K562 (cell line): ENCODE measurements around the gene SPINK8. TPM values are rescaled to one million over a fixed set of nuclear protein-coding genes. Genes with fewer than 3 reads are reported as not detected.

Source experiments
- ATF7 ChIP-seq: fragments of 450-650 bp; IDR thresholded peaks from 2 replicates; pipeline ENCODE4 v1.7.1; 2014; ENCODE audit warnings: mild to moderate bottlenecking, moderate library complexity
- CREM ChIP-seq: IDR thresholded peaks from 2 replicates; pipeline ENCODE4 v1.6.1; 2014; ENCODE audit warnings: antibody characterized with exemption, low read depth
- DIDO1 ChIP-seq: fragments of 450-650 bp; IDR thresholded peaks from 2 replicates; pipeline ENCODE4 v1.6.1; 2016; ENCODE audit warnings: low read depth, missing biosample characterization, missing genetic modification characterization
- ELK1 ChIP-seq: sonication (generic); formaldehyde crosslinking; IDR thresholded peaks from 2 replicates; pipeline ENCODE4 v1.8.1; 2022; ENCODE audit warnings: missing genetic modification reagents
- FOXJ3 ChIP-seq: sonication (generic); formaldehyde crosslinking; IDR thresholded peaks from 2 replicates; pipeline ENCODE4 v1.4.0; 2020; ENCODE audit warnings: mild to moderate bottlenecking, missing genetic modification reagents
- FUS ChIP-seq: fragments of 200-400 bp; formaldehyde crosslinking; optimal IDR thresholded peaks from 2 replicates; pipeline ENCODE3; 2017; ENCODE audit warnings: low read depth, low read length
- HDAC2 ChIP-seq: fragments of 450-650 bp; IDR thresholded peaks from 2 replicates; pipeline ENCODE4 v1.6.1; 2016; ENCODE audit warnings: mild to moderate bottlenecking
- HNRNPUL1 ChIP-seq: fragments of 200-400 bp; formaldehyde crosslinking; IDR thresholded peaks from 2 replicates; pipeline ENCODE4 v1.6.1; 2017; ENCODE audit warnings: low read length
- IRF2 ChIP-seq: sonication (generic); formaldehyde crosslinking; IDR thresholded peaks from 2 replicates; pipeline ENCODE4 v1.8.1; 2022; ENCODE audit warnings: mild to moderate bottlenecking, missing genetic modification reagents
- MCM3 ChIP-seq: fragments of 450-650 bp; IDR thresholded peaks from 2 replicates; pipeline ENCODE4 v1.6.1; 2016
- MYC ChIP-seq, 2 experiments: fragments of 250-450 bp in 1 of 2; sonication (Bioruptor Pico) in 1 of 2; IDR thresholded peaks; 2 replicates each; pipeline versions ENCODE4 v1.5.1 to v1.6.1; 2012 to 2021; ENCODE audit warnings: low read depth in 2 of 2, borderline replicate concordance in 1 of 2, improper control_type of control experiment in 1 of 2, low read length in 1 of 2, mild to moderate bottlenecking in 1 of 2, moderate library complexity in 1 of 2
- NBN ChIP-seq: fragments of 450-650 bp; IDR thresholded peaks from 2 replicates; pipeline ENCODE4 v1.6.1; 2016; ENCODE audit warnings: low read depth, mild to moderate bottlenecking
- NRF1 ChIP-seq, 2 experiments: fragments of 450-650 bp; IDR thresholded peaks in 1 of 2; conservative IDR thresholded peaks in 1 of 2; 2 replicates each; pipeline ENCODE4 v1.6.1; 2014; ENCODE audit warnings: mild to moderate bottlenecking in 2 of 2
- PHF8 ChIP-seq: fragments of 200-600 bp; sonication (generic); IDR thresholded peaks from 2 replicates; pipeline ENCODE4 v1.6.1; 2012; ENCODE audit warnings: mixed run types, mild to moderate bottlenecking, inconsistent platforms, low read length, moderate library complexity, borderline replicate concordance
- PPARD ChIP-seq: fragments of 250-450 bp; sonication (Bioruptor Pico); IDR thresholded peaks from 2 replicates; pipeline ENCODE4 v1.8.0; 2022; ENCODE audit warnings: inconsistent platforms, mild to moderate bottlenecking, moderate library complexity
- RBFOX2 ChIP-seq: fragments of 200-400 bp; formaldehyde crosslinking; IDR thresholded peaks from 2 replicates; pipeline ENCODE4 v1.6.1; 2017; ENCODE audit warnings: low read depth, mild to moderate bottlenecking, low read length, moderate library complexity
- RCOR1 ChIP-seq, 2 experiments: IDR thresholded peaks; 2 replicates each; pipeline ENCODE4 v1.6.1; 2012; ENCODE audit warnings: low read depth in 2 of 2, low read length in 2 of 2, borderline replicate concordance in 1 of 2, improper control_type of control experiment in 1 of 2
- RNF2 ChIP-seq: sonication (generic); IDR thresholded peaks from 2 replicates; pipeline ENCODE4 v1.6.1; 2016
- SNIP1 ChIP-seq: fragments of 450-650 bp; IDR thresholded peaks from 2 replicates; pipeline ENCODE4 v1.7.1; 2017; ENCODE audit warnings: low read depth, mild to moderate bottlenecking
- SRSF9 ChIP-seq: fragments of 200-400 bp; formaldehyde crosslinking; IDR thresholded peaks from 2 replicates; pipeline ENCODE4 v1.6.1; 2017; ENCODE audit warnings: low read depth, low read length, borderline replicate concordance
- TAF9B ChIP-seq: fragments of 450-650 bp; IDR thresholded peaks from 2 replicates; pipeline ENCODE4 v1.6.1; 2018; ENCODE audit warnings: mild to moderate bottlenecking; ENCODE audit not compliant: partially characterized antibody
- USF1 ChIP-seq: sonication (generic); formaldehyde crosslinking; IDR thresholded peaks from 2 replicates; pipeline ENCODE4 v1.9.0; 2022; ENCODE audit warnings: mild to moderate bottlenecking, missing genetic modification reagents
- YY1 ChIP-seq, 3 experiments: IDR thresholded peaks; 2 replicates each; pipeline ENCODE4 v1.6.1; 2011; ENCODE audit warnings: low read length in 2 of 3, mild to moderate bottlenecking in 2 of 3, moderate library complexity in 2 of 3, borderline replicate concordance in 1 of 3, control low read depth in 1 of 3, low read depth in 1 of 3; ENCODE audit not compliant: insufficient read depth in 3 of 3, insufficient replicate concordance in 2 of 3, control insufficient read depth in 1 of 3, insufficient read length in 1 of 3; ENCODE audit errors: extremely low read depth in 1 of 3
- ZKSCAN3 ChIP-seq: fragments of 250-450 bp; sonication (Bioruptor Pico); IDR thresholded peaks from 2 replicates; pipeline ENCODE4 v1.4.0; 2020
- ZNF121 ChIP-seq: sonication (generic); formaldehyde crosslinking; conservative IDR thresholded peaks from 2 replicates; pipeline ENCODE4 v1.8.0; 2022; ENCODE audit warnings: missing genetic modification reagents
- ZNF324 ChIP-seq: fragments of 250-450 bp; sonication (Bioruptor Pico); IDR thresholded peaks from 2 replicates; pipeline ENCODE4 v1.4.0; 2020; ENCODE audit warnings: mild to moderate bottlenecking
- ZNF696 ChIP-seq: fragments of 250-450 bp; sonication (Bioruptor Pico); conservative IDR thresholded peaks from 2 replicates; pipeline ENCODE4 v1.4.0; 2020; ENCODE audit warnings: mild to moderate bottlenecking, moderate library complexity
- polyA plus RNA-seq, 8 experiments: library from polyadenylated mRNA; depleted of rRNA in 4 of 8; stranded (reverse) in 5 of 8; unstranded in 3 of 8; fragments of >200 nt; fragmentation: Nextera tagmentation in 2 of 8; fragmentation: Illumina TruSeq in 1 of 8; extraction: Ambion mirVana in 2 of 8; extraction: Trizol in 1 of 8; gene quantifications; 2 replicates each; pipeline versions ENCODE4 v1.2.1 to v1.2.3, GENCODE V29; 2011 to 2014; ENCODE audit warnings: inconsistent platforms in 1 of 8, missing spikeins in 1 of 8
- total RNA-seq, 7 experiments: library from RNA; depleted of rRNA in 6 of 7; stranded (reverse); fragments of >200 nt in 6 of 7; fragmentation: Illumina TruSeq in 2 of 7; extraction: Trizol in 2 of 7; gene quantifications; 2 replicates each; pipeline versions ENCODE4 v1.2.1 to v1.2.3, GENCODE V29; 2011 to 2021; ENCODE audit warnings: low replicate concordance in 1 of 7

The SPINK8 gene
- total and polyA plus RNA-seq, 9 of the 15 experiments (the other 6 are each of a cell fraction or from before 2014, with no cell fraction given) = not detected

- TF ChIP-seq RNF2 (peak; percentile 63), ELK1 (no peak), ZNF324 (no peak), DIDO1 (no peak), MCM3 (no peak), FOXJ3 (CRISPR knock-in tag) (no peak), HDAC2 (no peak), YY1 (IDR thresholded peaks at IDR 0.05; ENCODE audit: borderline replicate concordance in 1 of 3, control insufficient read depth in 1 of 3, extremely low read depth in 1 of 3, insufficient read depth in 3 of 3, insufficient read length in 1 of 3, insufficient replicate concordance in 2 of 3, low read depth in 1 of 3, low read length in 2 of 3) (peak in 2 of 3 experiments; percentile 6 to 32), ZNF696 (CRISPR knock-in tag) (no peak), ZKSCAN3 (no peak), NBN (0 out of 2 replicates have a peak, but pooled peaks have one; percentile 53), HNRNPUL1 (no peak), RCOR1 (IDR thresholded peaks at IDR 0.05; ENCODE audit: borderline replicate concordance in 1 of 2, low read depth in 2 of 2, low read length in 2 of 2) (0 out of 4 replicates have a peak, but pooled peaks of 1 of the 2 experiments have one; percentile 8), SRSF9 (no peak), ATF7 (peak; percentile 46; the same call in 1 of the 2 replicates), FUS (peak; percentile 43), PPARD (CRISPR knock-in tag) (no peak), SNIP1 (no peak), RBFOX2 (peak; percentile 96), ZNF121 (CRISPR knock-in tag) (no peak), TAF9B (peak; percentile 79), PHF8 (peak; percentile 77; the same call in 1 of the 2 replicates), USF1 (CRISPR knock-in tag) (no peak), CREM (peak; percentile 95), IRF2 (CRISPR knock-in tag) (no peak), MYC (IDR thresholded peaks at IDR 0.05; ENCODE audit: low read depth, low read length) (peak; percentile 86), MYC (CRISPR knock-in tag; IDR thresholded peaks at IDR 0.05; ENCODE audit: borderline replicate concordance, low read depth) (peak; percentile 26; the same call in 1 of the 2 replicates), NRF1 (conservative IDR thresholded peaks at IDR 0.05 in 1 of 2, IDR thresholded peaks at IDR 0.05 in 1 of 2) (peak; percentile 77 to 82)
Observed at GRCh38 chr3:48301020-48301799, 32.3 kb downstream of the SPINK8 start, which contains the start of gene NME6 (continued).
